Astrocyte of the spinal cord (primary cell): ENCODE measurements around the gene RNASEH2C.

Source experiments
- DNase-seq: peaks from one replicate; pipeline ENCODE4 v3.0.0; 2011; ENCODE audit warnings: low read depth, low spot score
- H3K4me3 ChIP-seq: 2 replicates; pipeline ENCODE4 v1.5.1; 2011; ENCODE audit warnings: low read depth, mild to moderate bottlenecking, low read length, moderate library complexity
- in situ Hi-C: cut with HindIII; loops from 2 replicates; pipeline ENCODE4 v1.10.0; 2017; ENCODE audit warnings: low sequenced_read_pairs
- TF ChIP-seq, protein P1 (sequence below): IDR thresholded peaks from 2 replicates; pipeline ENCODE4 v1.5.1; 2012; ENCODE audit warnings: low read depth, mild to moderate bottlenecking, low read length, inconsistent platforms

The RNASEH2C gene

DNA sequence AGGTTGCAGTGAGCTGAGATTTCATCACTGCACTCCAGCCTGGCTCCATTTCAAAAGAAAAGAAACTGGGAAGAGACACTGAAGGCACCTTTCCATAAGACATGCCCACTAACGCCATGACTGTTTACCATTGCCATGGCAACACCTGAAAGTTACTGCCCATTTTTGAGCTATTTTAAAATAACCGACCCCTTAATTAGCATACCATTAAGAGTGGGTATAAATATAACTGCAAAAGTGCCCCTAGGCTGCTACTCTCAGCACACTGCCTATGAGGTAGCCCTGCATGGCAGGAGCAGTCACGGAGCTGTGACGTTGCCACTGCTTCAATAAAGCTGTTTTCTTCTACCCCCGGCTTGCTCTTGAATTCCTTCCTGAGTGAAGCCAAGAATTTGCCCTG lies 9.9 kb upstream of the RNASEH2C start:
- in situ Hi-C loops = no loop called here
- DNase-seq = no peak

DNA sequence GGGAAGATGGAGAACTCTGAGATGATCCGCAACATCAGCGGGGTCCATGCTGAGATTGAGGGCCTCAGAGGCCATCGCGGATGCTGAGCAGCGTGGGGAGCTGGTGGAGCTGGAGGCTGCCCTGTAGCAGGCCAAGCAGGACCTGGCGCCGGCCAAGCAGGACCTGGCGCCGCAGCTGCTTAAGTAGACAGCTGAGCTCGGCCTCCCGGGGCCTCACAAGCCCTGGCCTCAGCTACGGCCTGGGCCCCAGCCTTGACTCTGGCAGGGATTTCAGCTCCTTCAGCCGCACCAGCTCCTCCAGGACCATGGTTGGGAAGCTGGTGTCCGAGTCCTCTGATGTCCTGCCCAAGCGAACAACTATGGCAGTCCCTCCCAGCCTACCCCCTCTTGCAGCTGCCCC lies 7.3 kb upstream of the RNASEH2C start:
- in situ Hi-C loops = no loop called here
- TF ChIP-seq, protein P1, sequence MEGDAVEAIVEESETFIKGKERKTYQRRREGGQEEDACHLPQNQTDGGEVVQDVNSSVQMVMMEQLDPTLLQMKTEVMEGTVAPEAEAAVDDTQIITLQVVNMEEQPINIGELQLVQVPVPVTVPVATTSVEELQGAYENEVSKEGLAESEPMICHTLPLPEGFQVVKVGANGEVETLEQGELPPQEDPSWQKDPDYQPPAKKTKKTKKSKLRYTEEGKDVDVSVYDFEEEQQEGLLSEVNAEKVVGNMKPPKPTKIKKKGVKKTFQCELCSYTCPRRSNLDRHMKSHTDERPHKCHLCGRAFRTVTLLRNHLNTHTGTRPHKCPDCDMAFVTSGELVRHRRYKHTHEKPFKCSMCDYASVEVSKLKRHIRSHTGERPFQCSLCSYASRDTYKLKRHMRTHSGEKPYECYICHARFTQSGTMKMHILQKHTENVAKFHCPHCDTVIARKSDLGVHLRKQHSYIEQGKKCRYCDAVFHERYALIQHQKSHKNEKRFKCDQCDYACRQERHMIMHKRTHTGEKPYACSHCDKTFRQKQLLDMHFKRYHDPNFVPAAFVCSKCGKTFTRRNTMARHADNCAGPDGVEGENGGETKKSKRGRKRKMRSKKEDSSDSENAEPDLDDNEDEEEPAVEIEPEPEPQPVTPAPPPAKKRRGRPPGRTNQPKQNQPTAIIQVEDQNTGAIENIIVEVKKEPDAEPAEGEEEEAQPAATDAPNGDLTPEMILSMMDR = no peak
- no peak for DNase-seq
- H3K4me3 ChIP-seq = no peak overlapping the region

More for the DNA sequence above, 9.9 kb upstream of the RNASEH2C start:
- TF ChIP-seq, protein P1 = no peak
- no peak overlapping the region for H3K4me3 ChIP-seq

DNA sequence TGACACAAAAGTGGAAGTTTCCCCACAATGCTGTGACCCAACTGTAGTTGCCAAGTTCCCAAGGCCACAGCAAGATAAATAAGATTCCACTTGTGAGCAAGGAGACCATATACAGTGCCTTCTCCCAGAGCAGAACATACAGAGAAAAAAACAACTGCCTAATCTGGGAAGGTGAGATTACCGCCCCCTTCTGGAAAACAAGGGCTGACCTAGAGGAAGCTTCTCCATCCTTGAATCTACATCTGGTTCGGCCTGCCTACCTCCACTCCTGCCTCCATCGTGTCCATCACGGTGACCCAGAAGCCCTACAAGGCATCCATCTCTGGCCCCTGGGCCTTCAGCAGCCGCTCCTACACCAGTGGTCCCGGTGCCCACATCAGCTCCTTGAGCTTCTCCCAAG lies 6.1 kb upstream of the RNASEH2C start:
- in situ Hi-C loops = no loop called here
- no peak for DNase-seq
- TF ChIP-seq, protein P1 = no peak
- no peak overlapping the region for H3K4me3 ChIP-seq

DNA sequence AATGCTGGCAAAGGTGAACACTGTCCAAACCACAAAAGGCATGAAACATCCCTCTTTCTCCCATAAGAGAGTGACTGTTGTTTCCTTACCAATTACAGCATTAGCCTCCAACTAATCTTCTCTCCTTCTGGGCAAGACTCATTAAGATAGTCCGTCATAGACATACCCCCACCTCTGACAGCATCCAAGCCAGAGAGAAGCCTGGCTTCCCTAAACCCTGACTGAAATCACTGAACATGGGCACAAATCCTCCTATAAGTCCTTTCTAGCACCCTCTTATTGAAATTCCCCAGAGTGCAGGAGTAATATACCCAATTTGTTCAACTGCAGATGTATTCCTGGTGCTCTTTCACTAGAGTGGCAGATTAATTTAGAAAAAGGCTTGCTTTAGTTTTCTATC lies 1.7 kb upstream of the RNASEH2C start:
- TF ChIP-seq, protein P1 = no peak
- H3K4me3 ChIP-seq = no peak overlapping the region
- no peak for DNase-seq
- in situ Hi-C loops = no loop called here

DNA sequence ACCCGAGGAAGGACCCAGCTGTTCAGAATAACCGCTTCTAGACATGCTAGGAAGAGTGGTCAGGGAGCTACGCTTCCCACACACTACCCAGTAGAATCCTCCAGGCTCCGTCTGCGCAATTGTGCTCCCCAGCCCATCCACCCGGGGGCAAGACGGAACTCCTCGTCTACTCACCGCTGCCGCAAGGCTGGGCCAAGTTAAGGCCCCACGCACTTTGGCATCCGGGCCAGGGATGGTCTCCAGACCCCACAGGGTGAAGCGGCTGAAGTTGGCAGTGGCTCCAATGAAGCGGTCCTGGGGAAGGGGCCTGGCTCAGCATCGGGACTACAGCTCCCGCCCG lies 757 bp downstream of the RNASEH2C start:
- peak; percentile 12 for DNase-seq
- H3K4me3 ChIP-seq = peak overlapping the region; percentile 83
- in situ Hi-C loops = no loop called here
- TF ChIP-seq, protein P1 = no peak

DNA sequence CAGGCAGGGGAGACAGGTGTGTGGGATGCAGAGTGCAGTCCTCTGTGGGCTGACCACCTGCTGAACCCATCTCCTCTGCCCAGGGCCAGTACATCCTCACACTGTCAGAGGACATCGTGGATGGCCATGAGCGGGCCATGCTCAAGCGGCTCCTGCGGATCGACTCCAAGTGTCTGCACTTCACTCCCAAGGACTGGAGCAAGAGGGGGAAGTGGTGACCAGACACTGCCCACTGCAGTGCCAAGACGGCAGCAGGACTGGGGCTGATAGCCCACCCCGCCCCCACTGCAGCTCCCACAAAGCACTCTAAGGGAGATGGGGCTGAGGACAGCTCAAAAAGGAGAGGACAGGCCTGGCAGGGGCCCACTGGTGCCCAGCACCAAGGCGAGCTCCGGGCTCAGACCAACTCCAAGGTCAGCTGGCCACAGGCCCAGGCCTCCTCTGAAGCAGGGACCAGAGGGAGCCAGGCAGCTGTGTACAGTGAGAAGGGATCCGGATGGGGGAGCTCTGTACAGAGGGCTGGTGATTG lies 1.6 kb downstream of the RNASEH2C start:
- DNase-seq = peak; percentile 5
- H3K4me3 ChIP-seq = peak overlapping the region; percentile 83
- TF ChIP-seq, protein P1 = no peak
- in situ Hi-C loops = no loop called here

DNA sequence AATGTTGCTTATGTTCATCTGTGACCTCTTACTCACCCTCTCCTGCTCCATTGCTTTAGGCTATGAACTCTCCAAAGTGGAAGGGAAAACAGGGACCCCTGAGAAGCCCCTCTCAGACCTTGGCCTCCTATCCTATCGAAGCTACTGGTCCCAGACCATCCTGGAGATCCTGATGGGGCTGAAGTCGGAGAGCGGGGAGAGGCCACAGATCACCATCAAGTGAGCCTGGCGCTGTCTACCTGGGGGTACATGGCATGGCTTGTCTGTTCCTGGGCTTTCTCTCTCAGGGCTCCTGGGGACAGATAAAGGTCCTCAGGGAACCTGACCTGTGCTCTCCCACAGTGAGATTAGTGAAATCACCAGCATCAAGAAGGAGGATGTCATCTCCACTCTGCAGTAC lies 2.1 kb downstream of the RNASEH2C start:
- TF ChIP-seq, protein P1 = no peak
- no peak overlapping the region for H3K4me3 ChIP-seq
- no peak for DNase-seq
- in situ Hi-C loops = no loop called here
